NOMO-1 treated with dmso at 0.1 percent for 144 hours (cell line): ENCODE measurements around the gene BBOX1.
"Not testable (repeated sequence)": the region's sequence is repeated elsewhere in the genome, so short reads cannot be mapped to it uniquely, and the experiment has no call there.

Source experiments
- DNase-seq: peaks from one replicate; lab custom pipeline; 2025; ENCODE audit not compliant: unreplicated experiment; lab: John Stamatoyannopoulos, UW

BBOX1 gene

DNA sequence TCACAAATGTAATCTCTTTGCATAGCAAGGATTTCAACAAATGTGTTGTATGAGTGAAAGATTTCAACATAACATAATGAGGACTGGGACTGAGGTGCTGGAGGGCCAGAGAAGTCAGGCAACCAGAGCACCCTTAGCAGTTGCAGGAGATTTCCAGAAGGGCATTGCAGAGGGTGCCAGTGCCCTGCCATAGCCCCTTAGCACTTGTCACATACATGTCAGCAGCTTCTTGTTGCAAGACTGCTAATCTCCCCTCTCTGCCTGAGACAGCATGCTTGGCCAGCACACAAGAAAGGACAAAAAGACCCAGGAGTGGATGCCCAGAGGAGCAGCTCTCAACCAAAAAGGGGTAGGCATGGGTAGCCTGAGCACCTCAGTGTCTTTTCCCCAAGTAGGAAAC lies 43.2 kb downstream of the BBOX1 start:
- DNase-seq = no peak

DNA sequence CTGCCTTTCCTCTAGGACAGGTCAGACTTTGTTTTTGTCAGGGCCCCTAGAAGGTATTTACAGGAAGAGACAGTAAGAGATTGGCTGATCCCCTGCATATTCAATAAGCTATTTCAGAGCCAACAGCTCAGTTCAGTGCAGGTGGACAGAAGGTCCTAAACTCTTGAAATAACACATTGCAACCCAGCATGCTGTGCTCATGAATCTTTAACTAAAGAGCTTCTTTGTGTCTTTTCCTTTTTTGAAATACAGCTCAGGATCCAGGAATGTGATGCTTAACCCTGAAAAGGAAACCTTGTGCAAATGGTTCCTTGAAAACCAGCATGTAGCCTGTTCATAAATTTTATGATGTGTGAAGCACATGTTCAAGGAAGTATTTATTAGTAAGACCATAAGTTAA lies 43.9 kb downstream of the BBOX1 start:
- DNase-seq = no peak

DNA sequence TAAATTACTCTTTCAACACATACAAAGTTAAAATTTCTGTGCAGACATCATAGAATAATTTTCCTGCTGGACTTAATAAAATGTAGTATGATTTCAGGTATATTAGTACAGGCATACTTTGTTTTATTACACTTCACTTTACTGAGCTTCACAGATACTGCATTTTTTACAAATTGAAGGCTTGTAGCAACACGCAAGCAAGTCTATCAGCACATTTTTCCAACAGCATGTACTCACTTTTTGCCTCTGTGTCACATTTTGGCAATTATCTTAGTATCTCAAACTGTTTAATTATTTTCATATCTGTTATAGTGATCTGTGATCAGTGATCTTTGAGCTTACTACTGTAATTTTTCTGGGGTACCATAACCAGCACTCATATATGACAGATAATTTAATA lies 44.5 kb downstream of the BBOX1 start:
- DNase-seq = no peak

DNA sequence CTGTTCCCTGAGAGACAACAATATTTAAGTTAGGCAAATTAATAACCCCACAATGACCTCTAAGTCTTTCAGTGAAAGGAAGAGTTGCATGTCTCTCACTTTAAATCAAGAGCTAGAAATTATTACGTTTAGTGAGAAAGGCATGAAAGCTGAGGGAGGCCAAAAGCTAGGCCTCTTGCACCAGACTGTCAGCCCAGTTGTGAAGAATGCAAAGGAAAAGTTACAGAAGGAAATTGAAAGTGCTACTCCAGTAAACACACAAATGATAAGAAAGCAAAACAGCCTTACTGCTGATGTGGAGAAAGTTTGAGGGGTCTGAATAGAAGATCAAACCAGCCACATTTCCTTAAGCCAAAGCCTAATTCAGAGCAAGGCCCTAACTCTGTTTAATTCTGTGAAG lies 45.0 kb downstream of the BBOX1 start:
- no peak for DNase-seq

DNA sequence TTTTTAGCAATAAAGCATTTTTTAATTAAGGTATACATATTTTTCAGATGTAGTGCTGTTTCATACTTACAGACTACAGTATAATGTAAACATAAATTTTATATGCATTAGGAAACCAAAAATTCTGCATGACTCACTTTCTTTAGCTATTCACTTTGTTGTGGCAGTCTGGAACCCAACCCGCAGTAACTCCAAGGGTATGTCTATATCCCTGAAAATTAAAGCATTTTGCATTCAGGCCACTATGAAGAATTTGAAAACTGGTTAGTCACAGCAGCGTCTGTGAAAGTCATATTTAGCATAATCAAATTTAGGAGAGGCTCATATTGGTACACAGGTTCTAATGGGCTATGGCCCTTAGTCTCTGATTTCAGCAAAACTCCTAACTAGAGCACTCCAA lies 46.8 kb downstream of the BBOX1 start:
- no peak for DNase-seq

DNA sequence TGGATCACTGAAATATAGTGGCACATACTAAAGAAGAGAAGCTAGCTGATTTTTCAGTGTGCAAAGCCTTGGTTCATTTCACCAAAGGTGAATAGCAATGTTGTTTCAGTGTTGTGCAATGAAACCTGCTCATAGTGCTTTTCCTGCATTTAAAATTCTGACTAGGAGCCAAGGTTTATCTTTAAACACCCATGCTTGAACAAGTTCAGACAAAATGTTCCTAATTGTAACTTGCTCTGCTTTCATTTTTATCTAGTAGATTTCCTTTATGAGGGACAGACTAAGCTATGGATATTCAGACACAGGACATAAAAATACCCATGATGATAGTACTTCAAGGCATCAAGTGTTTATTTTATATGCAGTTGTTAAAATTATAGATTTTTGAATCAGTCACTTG lies 47.7 kb downstream of the BBOX1 start:
- no peak for DNase-seq

DNA sequence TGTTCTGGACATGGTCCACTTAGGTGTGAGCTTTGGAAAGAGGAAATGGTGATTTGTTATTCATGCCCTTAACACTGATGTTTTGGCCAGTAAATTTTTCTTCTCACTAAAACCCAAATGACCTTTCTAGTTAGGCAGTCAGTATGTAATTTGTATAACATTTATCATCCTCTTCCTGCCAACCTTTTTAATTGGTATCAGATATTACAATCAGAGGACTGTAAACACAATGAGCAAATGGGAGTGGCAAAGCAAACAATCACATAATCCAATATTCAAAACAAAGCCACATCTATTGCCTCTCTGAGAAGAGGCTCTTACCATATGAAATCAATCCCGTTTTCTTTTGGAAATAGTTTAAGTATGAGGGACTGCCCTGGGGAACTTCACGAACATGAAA lies 49.1 kb downstream of the BBOX1 start:
- no peak for DNase-seq

DNA sequence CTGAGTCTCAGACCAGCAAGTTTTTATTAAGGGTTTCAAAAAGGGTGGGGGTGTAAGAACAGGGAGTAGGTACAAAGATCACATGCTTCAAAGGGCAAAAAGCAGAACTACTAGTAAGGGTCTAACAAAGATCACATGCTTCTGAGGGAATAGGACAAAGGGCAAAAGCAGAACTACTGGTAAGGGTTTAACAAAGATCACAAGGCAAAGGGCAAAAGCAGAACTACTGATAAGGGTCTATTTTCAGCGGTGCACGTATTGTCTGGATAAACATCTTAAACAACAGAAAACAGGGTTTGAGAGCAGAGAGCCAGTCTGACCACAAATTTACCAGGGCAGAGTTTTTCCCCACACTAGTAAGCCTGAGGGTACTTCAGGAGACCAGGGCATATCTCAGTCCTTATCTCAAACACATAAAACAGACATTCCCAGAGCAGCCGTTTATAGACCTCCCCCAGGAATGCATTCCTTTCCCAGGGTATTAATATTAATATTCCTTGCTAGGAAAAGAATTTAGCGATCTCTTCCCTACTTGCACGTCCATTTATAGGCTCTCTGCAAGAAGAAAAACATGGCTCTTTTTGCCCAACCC lies 49.8 kb downstream of the BBOX1 start:
- DNase-seq = not testable (repeated sequence)

DNA sequence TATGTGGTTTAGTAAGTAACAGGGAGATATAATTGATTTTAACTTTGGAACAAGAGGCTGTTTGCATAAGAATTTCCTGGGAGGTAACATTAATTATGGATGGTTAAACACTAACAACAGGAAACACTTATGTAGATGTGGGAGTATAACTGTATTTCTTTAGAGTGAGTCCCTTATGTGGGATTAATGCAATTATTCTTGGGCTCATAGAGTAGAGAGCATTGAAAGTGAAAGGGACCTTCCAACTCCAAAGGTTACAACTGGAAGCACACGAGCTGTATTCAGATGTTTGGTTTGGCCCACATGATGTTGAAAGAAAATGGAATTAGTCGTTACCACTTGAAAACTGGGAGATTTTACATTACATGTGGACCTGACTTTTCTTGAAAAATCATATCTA lies 53.5 kb downstream of the BBOX1 start:
- DNase-seq = no peak

DNA sequence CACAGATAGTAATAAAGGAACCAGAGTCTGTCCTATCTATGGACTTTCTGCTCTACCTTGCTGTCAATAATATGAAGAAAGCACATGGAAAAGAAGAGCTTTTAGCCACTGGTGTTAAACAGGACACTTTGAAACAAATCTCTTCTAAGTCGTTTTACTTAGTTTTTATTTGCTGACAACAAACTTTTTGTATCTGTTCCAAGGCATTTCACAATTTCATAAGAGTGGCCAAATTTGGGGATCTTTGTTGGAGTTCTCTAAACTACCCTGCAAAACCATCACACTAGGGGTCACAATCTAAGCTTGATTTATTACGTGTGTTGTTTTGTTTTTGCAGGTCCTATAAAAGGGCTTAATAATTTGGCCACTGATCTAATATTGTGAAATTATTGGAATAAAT lies 54.4 kb downstream of the BBOX1 start:
- no peak for DNase-seq

DNA sequence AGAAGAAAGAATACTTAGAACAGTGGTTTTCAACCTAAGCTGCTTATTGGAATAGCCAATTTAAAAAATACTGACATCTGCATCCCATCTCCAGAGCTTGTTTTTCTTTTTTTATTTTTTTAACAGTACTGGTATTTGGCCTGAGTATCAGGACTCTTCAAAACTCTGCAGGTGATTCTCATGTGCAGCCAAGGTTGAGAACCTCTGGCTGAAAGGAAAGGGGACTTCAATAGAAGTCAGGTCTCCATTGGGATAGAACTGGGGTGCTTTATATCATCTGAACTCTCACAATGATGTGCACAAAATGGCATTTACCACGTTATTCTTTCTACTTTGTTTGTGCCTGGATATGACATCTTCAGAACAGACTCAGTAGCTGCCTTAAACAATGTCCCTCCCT lies 55.3 kb downstream of the BBOX1 start:
- DNase-seq = no peak

DNA sequence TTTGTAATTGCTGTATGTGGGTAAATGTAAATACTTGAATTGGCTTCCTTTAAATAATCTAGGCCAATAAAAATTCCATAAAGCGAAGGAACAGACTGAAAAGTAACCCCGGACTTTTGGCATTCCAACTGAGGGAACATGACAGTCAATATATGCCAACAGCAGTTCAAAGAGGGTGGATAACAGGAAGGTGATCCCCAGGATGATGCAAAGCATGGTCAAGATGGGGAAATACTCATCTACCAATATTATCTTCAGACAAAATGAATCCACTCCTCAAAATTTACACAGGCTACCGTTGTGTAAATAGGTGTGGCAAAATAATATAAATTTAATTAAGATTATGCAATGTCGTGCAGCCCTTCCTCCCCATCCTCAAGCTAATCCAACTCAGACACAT lies 56.9 kb downstream of the BBOX1 start:
- DNase-seq = no peak

DNA sequence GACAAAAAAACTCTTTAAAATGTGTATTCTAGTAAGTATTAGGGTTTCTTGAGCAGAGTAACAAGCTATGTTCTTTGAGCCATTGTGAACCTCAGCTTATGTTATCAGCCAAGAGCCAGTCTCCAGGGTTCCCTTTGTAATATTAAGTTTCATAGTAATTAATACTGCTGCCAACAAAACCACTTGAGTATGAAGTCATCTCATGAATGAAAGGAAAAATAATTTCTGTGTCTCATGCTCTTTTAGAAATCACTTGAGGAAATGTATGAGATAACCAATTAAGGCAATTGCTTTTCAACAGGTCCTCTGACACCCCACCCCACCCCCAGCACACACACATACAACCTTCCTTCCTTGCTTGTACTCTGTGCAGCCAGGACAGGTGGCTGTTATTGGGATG lies 59.9 kb downstream of the BBOX1 start:
- no peak for DNase-seq

DNA sequence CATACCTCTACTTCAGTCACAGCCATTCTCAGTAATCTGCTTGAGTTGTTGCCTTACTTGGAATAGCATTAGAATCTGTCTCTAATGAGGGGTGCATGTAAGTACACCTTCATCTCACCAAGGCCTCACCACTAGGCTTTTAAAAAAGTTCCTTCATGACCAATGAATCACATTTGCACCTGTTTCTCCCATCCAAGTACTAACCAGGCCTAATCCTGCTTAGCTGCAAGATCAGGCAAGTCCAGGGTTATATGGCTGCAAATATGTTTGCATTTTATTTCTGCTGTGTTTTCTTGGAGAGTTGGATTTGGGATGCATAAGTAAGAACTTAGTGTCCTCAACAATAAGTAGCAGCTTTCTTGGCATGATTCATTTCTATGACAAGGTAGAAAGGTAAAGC lies 66.9 kb downstream of the BBOX1 start:
- no peak for DNase-seq

DNA sequence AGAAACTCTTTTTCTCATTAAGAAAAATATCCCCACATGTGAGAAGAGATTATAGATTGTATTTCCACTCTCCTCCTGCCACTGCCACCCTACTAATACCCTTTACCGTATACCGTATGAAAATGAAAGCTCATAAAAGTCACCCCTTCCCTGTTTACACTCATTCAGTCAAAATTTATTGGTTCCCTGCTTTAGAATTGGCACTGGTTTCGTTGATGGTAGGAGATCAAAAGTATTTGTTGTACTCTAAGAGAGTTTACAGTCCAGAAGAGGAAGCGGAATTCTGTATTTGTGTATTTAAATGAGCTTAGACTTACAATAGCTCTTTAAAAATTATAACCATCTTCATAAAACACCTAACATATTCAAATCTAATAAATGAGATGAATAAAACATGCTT lies 68.2 kb downstream of the BBOX1 start:
- no peak for DNase-seq

DNA sequence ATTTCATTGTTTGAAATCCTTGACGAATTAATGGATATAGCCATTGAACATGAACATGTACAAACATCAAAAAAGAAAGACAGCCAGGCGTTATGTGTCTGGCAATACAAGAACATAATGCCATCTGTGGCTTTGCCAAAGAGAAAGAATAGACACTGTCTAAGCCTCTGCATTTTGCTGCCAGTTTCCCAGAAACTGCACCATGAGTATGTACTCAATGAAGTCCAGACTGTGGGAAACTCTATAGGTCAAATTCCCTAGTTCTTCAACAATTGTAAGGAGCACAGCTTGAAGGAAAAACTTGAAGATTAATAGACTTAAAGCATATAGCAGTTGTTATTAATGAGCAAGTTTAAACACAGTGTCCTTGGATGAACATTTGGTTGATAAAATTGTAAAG lies 71.3 kb downstream of the BBOX1 start:
- DNase-seq = no peak

DNA sequence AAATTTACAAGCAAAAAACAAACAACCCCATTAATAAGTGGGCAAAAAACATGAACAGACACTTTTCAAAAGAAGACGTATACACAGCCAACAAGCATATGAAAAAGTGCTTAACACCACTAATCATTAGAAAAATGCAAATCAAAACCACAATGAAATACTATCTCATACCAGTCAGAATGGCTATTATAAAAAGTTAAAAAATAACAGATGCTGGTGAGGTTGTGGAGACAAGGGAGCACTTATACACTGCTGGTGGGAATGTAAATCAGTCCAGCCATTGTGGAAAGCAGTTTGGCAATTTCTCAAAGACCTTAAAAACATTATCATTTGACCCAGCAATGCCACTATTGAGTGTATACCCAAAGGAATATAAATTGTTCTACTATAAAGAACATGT lies 72.3 kb downstream of the BBOX1 start:
- no peak for DNase-seq

DNA sequence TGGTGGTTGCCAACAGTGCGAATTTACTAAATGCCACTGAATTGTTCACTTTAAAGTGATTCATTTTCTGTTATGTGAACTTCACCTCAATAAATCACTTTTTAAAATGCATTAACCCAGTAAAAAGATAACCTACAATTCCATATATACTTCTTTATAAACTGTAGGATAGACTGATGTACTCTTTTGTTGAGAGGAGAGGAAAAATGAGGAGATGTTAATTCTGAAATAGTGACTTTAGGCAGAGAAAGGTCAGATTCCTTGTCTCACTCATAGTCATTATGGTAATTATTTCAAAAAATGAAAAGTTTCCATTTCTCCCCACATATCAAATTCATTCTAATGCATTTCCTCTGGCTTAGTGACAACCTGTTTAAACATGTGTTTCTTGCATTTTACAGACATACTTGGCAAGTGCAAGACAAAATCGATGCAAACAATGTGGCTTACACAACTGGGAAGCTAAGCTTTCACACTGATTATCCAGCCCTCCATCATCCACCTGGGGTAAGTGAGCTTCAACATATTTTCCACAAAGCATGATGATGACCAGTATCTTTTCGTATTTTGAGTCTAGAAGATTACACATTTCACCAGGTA lies 74.5 kb downstream of the BBOX1 start:
- no peak for DNase-seq

DNA sequence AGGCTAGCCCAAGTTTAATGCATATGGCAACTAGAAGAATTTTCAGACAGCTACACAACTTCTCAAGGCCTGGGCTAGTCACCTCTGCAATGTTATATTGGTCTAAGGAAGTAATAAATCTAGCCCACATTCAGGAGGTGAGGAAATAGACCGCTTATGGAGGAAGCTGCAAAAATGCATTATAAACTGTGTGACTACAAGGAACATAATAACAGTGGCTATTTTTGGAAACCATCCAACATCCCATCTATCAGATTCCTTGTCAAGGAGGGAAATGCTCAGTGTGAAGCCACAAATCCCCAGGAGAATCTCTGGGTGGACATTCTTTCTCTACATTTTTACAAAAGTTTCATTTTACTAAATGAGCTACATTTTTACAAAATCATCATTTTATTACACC lies 76.1 kb downstream of the BBOX1 start:
- peak; percentile 56 for DNase-seq

DNA sequence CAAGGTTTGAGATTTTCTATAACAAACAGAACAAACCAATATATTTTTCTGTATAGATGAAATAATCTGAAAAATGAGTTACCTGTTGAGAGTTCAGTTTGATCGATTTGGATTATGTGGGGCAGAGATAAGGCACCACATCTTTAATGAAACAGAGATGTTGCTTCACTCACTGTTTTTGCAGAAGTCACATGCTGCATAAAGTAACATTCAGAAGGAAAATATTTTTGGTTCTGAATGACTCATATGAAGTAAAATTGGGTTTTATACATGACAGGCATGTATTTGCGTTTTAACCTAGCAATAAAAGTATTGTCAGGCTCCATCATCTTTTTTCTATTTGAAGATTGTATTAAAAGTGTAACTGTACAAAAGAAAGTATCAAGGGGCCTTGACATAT lies 77.8 kb downstream of the BBOX1 start:
- no peak for DNase-seq

DNA sequence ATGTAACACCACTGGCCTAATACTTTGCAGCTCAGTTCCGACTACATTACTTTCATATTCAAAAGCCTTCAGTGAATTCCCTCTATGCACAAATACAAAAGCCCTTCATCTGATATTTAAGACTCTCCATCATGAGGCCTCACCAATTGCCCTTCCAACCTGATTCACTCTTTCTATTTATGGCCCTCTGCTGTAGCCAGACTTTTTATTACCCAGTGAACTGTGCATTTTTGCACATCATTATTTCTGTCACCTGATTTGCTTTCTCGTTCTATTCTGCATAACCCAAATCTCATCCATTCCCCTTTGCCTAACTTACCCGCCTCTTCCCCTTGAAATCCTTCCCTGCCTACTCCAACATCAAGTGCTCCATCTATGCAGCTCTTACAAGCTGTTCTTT lies 78.3 kb downstream of the BBOX1 start:
- DNase-seq = no peak

DNA sequence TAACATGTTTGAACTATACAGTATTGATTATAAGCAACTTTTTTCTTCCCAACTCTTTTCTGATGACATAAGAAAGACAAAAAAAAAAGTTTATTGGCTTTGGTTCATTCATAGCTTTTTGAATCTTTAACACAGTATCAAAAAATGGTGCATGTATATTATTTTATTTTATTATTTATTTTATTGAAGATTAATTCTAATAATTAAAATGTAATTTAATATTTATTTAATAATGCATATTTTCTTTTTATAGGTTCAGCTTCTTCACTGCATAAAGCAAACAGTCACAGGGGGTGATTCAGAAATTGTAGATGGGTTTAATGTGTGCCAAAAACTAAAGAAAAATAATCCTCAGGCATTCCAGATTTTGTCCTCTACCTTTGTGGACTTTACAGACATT lies 78.8 kb downstream of the BBOX1 start:
- no peak for DNase-seq

DNA sequence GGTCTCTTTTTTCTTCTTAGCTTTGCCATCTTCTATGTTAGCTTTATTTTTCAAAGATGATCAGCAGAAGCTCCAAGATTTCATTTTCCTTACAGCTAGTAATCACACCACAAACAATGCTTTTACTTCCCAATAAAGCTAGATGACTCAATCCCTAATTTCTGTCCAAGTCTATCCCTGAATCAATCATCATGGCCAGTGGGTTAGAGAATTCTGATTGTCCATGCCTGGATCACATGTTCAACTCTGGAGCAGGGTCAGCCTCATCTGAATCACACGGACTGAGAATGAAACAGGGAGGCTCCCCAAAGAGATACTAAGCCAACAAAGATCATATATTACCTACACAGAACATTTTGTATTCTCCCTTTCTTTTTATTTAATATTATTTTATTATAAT lies 79.6 kb downstream of the BBOX1 start:
- DNase-seq = no peak

DNA sequence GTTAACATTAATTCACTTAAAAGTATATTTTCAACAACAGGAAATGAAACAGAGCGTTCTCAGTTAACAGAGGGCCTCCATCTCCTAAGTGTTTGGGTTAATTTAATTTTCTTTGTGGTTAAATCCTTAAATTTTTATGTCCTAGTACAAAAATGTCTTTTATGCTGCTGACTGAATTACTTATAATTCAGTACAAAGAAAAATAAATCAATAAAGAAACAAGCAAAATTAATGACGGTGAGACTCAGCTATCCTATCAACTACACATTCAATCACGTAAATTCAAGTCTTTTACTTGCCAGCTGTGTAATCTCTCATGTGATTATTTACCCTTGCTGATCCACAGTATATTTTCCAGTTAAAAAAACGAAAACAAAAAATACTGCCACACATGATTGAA lies 81.4 kb downstream of the BBOX1 start:
- DNase-seq = no peak
